Fibroblast of skin of scalp (primary cell): ENCODE measurements around the gene POLR1H. TPM values are rescaled to one million over a fixed set of nuclear protein-coding genes. Genes with fewer than 3 reads are reported as not detected.
"Not testable (repeated sequence)": the region's sequence is repeated elsewhere in the genome, so short reads cannot be mapped to it uniquely, and the experiment has no call there.

ENCODE experiments used
- DNase-seq: peaks from one replicate; pipeline ENCODE4 v3.0.0-alpha.2; 2013
- polyA plus RNA-seq, 2 experiments: library from polyadenylated mRNA; unstranded; fragments of 120-200 nt; gene quantifications; one replicate each; pipeline ENCODE4 v1.2.1, GENCODE V29; 2013; ENCODE audit not compliant: insufficient read length in 2 of 2

Gene POLR1H
- polyA plus RNA-seq (2013, experiment 1 of 2; ENCODE audit: insufficient read length): 19.4 TPM
- polyA plus RNA-seq (2013, experiment 2 of 2; ENCODE audit: insufficient read length): 18.8 TPM

GRCh38 chr6:30061092-30061857 is at the start of gene POLR1H:
TSS of gene POLR1H (plus strand) at chr6:30061265. CDS start at chr6:30061525, 260 bp downstream.
- DNase-seq: peak; percentile 97

- peak; percentile 13 for DNase-seq
Observed at GRCh38 chr6:30013291-30013922, 47.7 kb upstream of the POLR1H start.

- no peak for DNase-seq
Observed at GRCh38 chr6:30019819-30020218, 41.2 kb upstream of the POLR1H start.

GRCh38 chr6:30020626-30021025 is 40.4 kb upstream of the POLR1H start:
- DNase-seq: no peak

GRCh38 chr6:30022189-30022588 is 38.9 kb upstream of the POLR1H start:
- DNase-seq: no peak

GRCh38 chr6:30022712-30023111 is 38.4 kb upstream of the POLR1H start:
- not testable (repeated sequence) for DNase-seq

- DNase-seq: no peak
Observed at GRCh38 chr6:30025186-30025585, 35.9 kb upstream of the POLR1H start.

GRCh38 chr6:30029588-30029987 is 31.5 kb upstream of the POLR1H start:
- DNase-seq: no peak

GRCh38 chr6:30031381-30031780 is 29.7 kb upstream of the POLR1H start:
- DNase-seq: no peak

GRCh38 chr6:30033440-30033839 is 27.6 kb upstream of the POLR1H start:
- peak; percentile 12 for DNase-seq

GRCh38 chr6:30035784-30036183 is 25.3 kb upstream of the POLR1H start:
- no peak for DNase-seq

- DNase-seq: peak; percentile 22
Observed at GRCh38 chr6:30037182-30037788, 23.8 kb upstream of the POLR1H start.

- DNase-seq: no peak
Observed at GRCh38 chr6:30041221-30041620, 19.8 kb upstream of the POLR1H start.

GRCh38 chr6:30041821-30042220 is 19.2 kb upstream of the POLR1H start:
- DNase-seq: no peak

- no peak for DNase-seq
Observed at GRCh38 chr6:30042476-30042875, 18.6 kb upstream of the POLR1H start.

- DNase-seq: no peak
Observed at GRCh38 chr6:30042914-30043313, 18.2 kb upstream of the POLR1H start.

- DNase-seq: no peak
Observed at GRCh38 chr6:30043744-30044143, 17.3 kb upstream of the POLR1H start.

- DNase-seq: peak; percentile 72
Observed at GRCh38 chr6:30044630-30045029, 16.4 kb upstream of the POLR1H start.

GRCh38 chr6:30047220-30047619 is 13.8 kb upstream of the POLR1H start:
- no peak for DNase-seq

- no peak for DNase-seq
Observed at GRCh38 chr6:30053682-30054081, 7.4 kb upstream of the POLR1H start.

- DNase-seq: no peak
Observed at GRCh38 chr6:30055513-30055912, 5.6 kb upstream of the POLR1H start.

- peak; percentile 22 for DNase-seq
Observed at GRCh38 chr6:30060606-30061091, 416 bp upstream of the POLR1H start.

- peak; percentile 12 for DNase-seq
Observed at GRCh38 chr6:30061858-30062458, 893 bp downstream of the POLR1H start.
